ENCODE measurements around the gene GNAO1. TPM values are rescaled to one million over a fixed set of nuclear protein-coding genes. Genes with fewer than 3 reads are reported as not detected.

Gene GNAO1
- total and polyA plus RNA-seq, 2 of the 13 experiments (the other 11 are each of a cell fraction or from before 2014, with no cell fraction given) = not detected

DNA sequence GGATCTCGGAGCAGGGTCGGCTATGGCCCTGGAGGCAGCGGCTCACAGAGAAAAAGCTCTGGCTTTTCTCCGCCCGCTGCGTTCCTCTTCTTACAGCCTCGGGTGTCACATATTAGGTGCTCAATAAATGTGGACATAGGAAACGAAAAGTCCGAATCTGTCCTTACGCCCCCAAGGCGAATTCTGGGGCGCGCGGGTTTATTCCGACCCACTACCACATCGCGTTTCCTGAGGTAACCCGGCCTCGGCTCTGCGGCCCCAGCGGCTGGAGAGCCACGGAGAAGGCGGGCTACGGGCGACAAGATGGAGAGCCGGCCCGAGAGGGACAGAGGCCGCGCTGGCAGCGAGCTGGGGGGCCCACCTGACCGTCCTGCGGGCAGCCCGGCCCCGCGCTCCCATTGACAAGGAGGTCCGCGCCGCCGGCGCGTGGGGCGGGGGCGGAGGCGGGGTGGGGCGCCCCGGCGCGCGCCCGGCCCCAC lies 573 bp upstream of the GNAO1 start (continued):
- TF ChIP-seq, protein P1, sequence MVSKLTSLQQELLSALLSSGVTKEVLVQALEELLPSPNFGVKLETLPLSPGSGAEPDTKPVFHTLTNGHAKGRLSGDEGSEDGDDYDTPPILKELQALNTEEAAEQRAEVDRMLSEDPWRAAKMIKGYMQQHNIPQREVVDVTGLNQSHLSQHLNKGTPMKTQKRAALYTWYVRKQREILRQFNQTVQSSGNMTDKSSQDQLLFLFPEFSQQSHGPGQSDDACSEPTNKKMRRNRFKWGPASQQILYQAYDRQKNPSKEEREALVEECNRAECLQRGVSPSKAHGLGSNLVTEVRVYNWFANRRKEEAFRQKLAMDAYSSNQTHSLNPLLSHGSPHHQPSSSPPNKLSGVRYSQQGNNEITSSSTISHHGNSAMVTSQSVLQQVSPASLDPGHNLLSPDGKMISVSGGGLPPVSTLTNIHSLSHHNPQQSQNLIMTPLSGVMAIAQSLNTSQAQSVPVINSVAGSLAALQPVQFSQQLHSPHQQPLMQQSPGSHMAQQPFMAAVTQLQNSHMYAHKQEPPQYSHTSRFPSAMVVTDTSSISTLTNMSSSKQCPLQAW (CRISPR knock-in tag; IDR thresholded peaks at IDR 0.05) = no peak
- TF ChIP-seq ZNF619 (CRISPR knock-in tag; IDR thresholded peaks at IDR 0.05) (no peak), PITX1 (CRISPR knock-in tag; IDR thresholded peaks at IDR 0.05) (no peak), GATA4 (IDR thresholded peaks at IDR 0.05; ENCODE audit: borderline replicate concordance, low read depth) (no peak), MAZ (IDR thresholded peaks at IDR 0.05; ENCODE audit: borderline replicate concordance, low read depth, low read length) (no peak), MAZ (CRISPR knock-in tag; IDR thresholded peaks at IDR 0.05; ENCODE audit: low read depth) (no peak), ZNF598 (CRISPR knock-in tag; IDR thresholded peaks at IDR 0.05; ENCODE audit: borderline replicate concordance) (0 out of 2 replicates have a peak, but pooled peaks have one; percentile 23), ATF7 (IDR thresholded peaks at IDR 0.05) (no peak), ATF7 (CRISPR knock-in tag; IDR thresholded peaks at IDR 0.05) (no peak), MATR3 (CRISPR knock-in tag; IDR thresholded peaks at IDR 0.05) (no peak), CHD2 (IDR thresholded peaks at IDR 0.05; ENCODE audit: low read depth, low read length) (no peak), ZNF33A (CRISPR knock-in tag; IDR thresholded peaks at IDR 0.05; ENCODE audit: borderline replicate concordance) (no peak), ZFY (CRISPR knock-in tag; IDR thresholded peaks at IDR 0.05) (no peak; the same call in 1 of the 2 replicates), ZNF776 (CRISPR knock-in tag; IDR thresholded peaks at IDR 0.05) (0 out of 2 replicates have a peak, but pooled peaks have one; percentile 8), RELA (CRISPR knock-in tag; IDR thresholded peaks at IDR 0.05) (no peak), ZNF766 (CRISPR knock-in tag; IDR thresholded peaks at IDR 0.05; ENCODE audit: borderline replicate concordance) (no peak), ZNF30 (CRISPR knock-in tag; IDR thresholded peaks at IDR 0.05) (no peak)
- TF ChIP-seq, protein P2, sequence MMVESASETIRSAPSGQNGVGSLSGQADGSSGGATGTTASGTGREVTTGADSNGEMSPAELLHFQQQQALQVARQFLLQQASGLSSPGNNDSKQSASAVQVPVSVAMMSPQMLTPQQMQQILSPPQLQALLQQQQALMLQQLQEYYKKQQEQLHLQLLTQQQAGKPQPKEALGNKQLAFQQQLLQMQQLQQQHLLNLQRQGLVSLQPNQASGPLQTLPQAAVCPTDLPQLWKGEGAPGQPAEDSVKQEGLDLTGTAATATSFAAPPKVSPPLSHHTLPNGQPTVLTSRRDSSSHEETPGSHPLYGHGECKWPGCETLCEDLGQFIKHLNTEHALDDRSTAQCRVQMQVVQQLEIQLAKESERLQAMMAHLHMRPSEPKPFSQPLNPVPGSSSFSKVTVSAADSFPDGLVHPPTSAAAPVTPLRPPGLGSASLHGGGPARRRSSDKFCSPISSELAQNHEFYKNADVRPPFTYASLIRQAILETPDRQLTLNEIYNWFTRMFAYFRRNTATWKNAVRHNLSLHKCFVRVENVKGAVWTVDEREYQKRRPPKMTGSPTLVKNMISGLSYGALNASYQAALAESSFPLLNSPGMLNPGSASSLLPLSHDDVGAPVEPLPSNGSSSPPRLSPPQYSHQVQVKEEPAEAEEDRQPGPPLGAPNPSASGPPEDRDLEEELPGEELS (CRISPR knock-in tag; IDR thresholded peaks at IDR 0.05) = no peak
- TF ChIP-seq, protein P3, sequence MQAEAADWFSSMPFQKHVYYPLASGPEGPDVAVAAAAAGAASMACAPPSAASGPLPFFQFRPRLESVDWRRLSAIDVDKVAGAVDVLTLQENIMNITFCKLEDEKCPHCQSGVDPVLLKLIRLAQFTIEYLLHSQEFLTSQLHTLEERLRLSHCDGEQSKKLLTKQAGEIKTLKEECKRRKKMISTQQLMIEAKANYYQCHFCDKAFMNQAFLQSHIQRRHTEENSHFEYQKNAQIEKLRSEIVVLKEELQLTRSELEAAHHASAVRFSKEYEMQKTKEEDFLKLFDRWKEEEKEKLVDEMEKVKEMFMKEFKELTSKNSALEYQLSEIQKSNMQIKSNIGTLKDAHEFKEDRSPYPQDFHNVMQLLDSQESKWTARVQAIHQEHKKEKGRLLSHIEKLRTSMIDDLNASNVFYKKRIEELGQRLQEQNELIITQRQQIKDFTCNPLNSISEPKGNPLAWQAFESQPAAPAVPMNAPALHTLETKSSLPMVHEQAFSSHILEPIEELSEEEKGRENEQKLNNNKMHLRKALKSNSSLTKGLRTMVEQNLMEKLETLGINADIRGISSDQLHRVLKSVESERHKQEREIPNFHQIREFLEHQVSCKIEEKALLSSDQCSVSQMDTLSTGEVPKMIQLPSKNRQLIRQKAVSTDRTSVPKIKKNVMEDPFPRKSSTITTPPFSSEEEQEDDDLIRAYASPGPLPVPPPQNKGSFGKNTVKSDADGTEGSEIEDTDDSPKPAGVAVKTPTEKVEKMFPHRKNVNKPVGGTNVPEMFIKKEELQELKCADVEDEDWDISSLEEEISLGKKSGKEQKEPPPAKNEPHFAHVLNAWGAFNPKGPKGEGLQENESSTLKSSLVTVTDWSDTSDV (CRISPR knock-in tag; IDR thresholded peaks at IDR 0.05) = 0 out of 2 replicates have a peak, but pooled peaks have one; percentile 26
- TF ChIP-seq, protein P4, sequence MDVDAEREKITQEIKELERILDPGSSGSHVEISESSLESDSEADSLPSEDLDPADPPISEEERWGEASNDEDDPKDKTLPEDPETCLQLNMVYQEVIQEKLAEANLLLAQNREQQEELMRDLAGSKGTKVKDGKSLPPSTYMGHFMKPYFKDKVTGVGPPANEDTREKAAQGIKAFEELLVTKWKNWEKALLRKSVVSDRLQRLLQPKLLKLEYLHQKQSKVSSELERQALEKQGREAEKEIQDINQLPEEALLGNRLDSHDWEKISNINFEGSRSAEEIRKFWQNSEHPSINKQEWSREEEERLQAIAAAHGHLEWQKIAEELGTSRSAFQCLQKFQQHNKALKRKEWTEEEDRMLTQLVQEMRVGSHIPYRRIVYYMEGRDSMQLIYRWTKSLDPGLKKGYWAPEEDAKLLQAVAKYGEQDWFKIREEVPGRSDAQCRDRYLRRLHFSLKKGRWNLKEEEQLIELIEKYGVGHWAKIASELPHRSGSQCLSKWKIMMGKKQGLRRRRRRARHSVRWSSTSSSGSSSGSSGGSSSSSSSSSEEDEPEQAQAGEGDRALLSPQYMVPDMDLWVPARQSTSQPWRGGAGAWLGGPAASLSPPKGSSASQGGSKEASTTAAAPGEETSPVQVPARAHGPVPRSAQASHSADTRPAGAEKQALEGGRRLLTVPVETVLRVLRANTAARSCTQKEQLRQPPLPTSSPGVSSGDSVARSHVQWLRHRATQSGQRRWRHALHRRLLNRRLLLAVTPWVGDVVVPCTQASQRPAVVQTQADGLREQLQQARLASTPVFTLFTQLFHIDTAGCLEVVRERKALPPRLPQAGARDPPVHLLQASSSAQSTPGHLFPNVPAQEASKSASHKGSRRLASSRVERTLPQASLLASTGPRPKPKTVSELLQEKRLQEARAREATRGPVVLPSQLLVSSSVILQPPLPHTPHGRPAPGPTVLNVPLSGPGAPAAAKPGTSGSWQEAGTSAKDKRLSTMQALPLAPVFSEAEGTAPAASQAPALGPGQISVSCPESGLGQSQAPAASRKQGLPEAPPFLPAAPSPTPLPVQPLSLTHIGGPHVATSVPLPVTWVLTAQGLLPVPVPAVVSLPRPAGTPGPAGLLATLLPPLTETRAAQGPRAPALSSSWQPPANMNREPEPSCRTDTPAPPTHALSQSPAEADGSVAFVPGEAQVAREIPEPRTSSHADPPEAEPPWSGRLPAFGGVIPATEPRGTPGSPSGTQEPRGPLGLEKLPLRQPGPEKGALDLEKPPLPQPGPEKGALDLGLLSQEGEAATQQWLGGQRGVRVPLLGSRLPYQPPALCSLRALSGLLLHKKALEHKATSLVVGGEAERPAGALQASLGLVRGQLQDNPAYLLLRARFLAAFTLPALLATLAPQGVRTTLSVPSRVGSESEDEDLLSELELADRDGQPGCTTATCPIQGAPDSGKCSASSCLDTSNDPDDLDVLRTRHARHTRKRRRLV (CRISPR knock-in tag; IDR thresholded peaks at IDR 0.05) = no peak

Measured in HepG2 (cell line).